HCT116 (cell line): ENCODE measurements around the gene HK3. TPM values are rescaled to one million over a fixed set of nuclear protein-coding genes. Genes with fewer than 3 reads are reported as not detected.
A peak's percentile ranks its signal among the peaks of the same experiment; 100 is the strongest.

Experiments used
- ATAC-seq: fragments of 200-7000 bp; cut with Tn5 transposase; 2 replicates; pipeline ENCODE4 v1.9.1; 2020; ENCODE audit warnings: mild to moderate bottlenecking, moderate library complexity
- BruUV-seq: library from RNA; stranded (reverse); fragments of 400-500 nt; replicated peaks from 2 replicates; lab custom pipeline; 2021; lab: Mats Ljungman, UMichigan
- CTCF ChIA-PET: fragments of 300-600 bp; sonication (Branson Sonifier 250); formaldehyde crosslinking; loops from one replicate; lab custom pipeline; 2021; ENCODE audit warnings: antibody characterized with exemption; lab: Charles Lee
- POLR2A ChIA-PET: fragments of 300-600, 350-600 bp; sonication (Branson Sonifier 250); formaldehyde crosslinking; loops from one replicate; lab custom pipeline; 2021; ENCODE audit warnings: antibody characterized with exemption; lab: Charles Lee
- RAD21 ChIA-PET, 2 experiments: fragments of 300-600 bp; sonication (Branson Sonifier 250); formaldehyde crosslinking; loops; one replicate each; lab custom pipeline; 2023; ENCODE audit warnings: low total read pairs in 2 of 2; ENCODE audit not compliant: uncharacterized antibody in 2 of 2, unreplicated experiment in 2 of 2, low non-redundant PET in 1 of 2; lab: Charles Lee
- DNase-seq: peaks from one replicate; pipeline ENCODE4 v3.0.0-alpha.2; 2010; ENCODE audit warnings: low read depth, low spot score
- H2AFZ ChIP-seq: fragments of 200-600 bp; shearing (Covaris generic), sonication (generic); 2 replicates; pipeline ENCODE4 v1.6.1; 2017; ENCODE audit warnings: low read depth, mixed run types, mixed read lengths, antibody characterized with exemption, low read length; ENCODE audit not compliant: poor library complexity, severe bottlenecking
- H3K27ac ChIP-seq: 2 replicates; pipeline ENCODE4 v1.5.1; 2012; ENCODE audit warnings: low read depth, low read length
- H3K27me3 ChIP-seq: fragments of 200-600 bp; sonication (generic); 2 replicates; pipeline ENCODE4 v1.6.1; 2016; ENCODE audit warnings: mixed run types, low read length, mixed read lengths; ENCODE audit not compliant: insufficient read depth
- H3K36me3 ChIP-seq, 2 experiments: fragments of 200-500 bp in 1 of 2; fragments of 200-600 bp in 1 of 2; sonication (Bioruptor generic) in 1 of 2; sonication (generic) in 1 of 2; 2 replicates each; pipeline versions ENCODE4 v1.5.1 to v1.6.1; 2014 to 2016; ENCODE audit warnings: low read length in 2 of 2, inconsistent platforms in 1 of 2, mixed read lengths in 1 of 2, mixed run types in 1 of 2; ENCODE audit not compliant: insufficient read depth in 2 of 2, control insufficient read depth in 1 of 2
- H3K4me1 ChIP-seq, 2 experiments: fragments of 200-600 bp in 1 of 2; sonication (generic) in 1 of 2; 2 replicates each; pipeline versions ENCODE4 v1.5.1 to v1.6.1; 2012 to 2017; ENCODE audit warnings: low read length in 2 of 2, inconsistent platforms in 1 of 2, mild to moderate bottlenecking in 1 of 2, mixed read lengths in 1 of 2, mixed run types in 1 of 2, moderate library complexity in 1 of 2; ENCODE audit not compliant: insufficient read depth in 2 of 2, control insufficient read depth in 1 of 2
- H3K4me2 ChIP-seq: fragments of 200-600 bp; sonication (generic); 2 replicates; pipeline ENCODE4 v1.6.1; 2017; ENCODE audit warnings: mixed run types, low read length, mixed read lengths
- H3K4me3 ChIP-seq, 2 experiments: fragments of 200-600 bp in 1 of 2; sonication (generic) in 1 of 2; replicated peaks in 1 of 2; 2 replicates each; pipeline ENCODE4 v1.5.1; 2011 to 2016; ENCODE audit warnings: low read length in 2 of 2, control low read depth in 1 of 2, low read depth in 1 of 2, mild to moderate bottlenecking in 1 of 2, mixed read lengths in 1 of 2, mixed run types in 1 of 2
- H3K79me2 ChIP-seq: fragments of 200-600 bp; sonication (generic); 2 replicates; pipeline ENCODE4 v1.6.1; 2017; ENCODE audit warnings: mild to moderate bottlenecking, mixed run types, low read length, moderate library complexity, mixed read lengths; ENCODE audit not compliant: insufficient read depth
- H3K9ac ChIP-seq: fragments of 200-600 bp; sonication (generic); 2 replicates; pipeline ENCODE4 v1.6.1; 2016; ENCODE audit warnings: low read length, mixed read lengths
- H3K9me2 ChIP-seq: fragments of 200-600 bp; sonication (generic), shearing (Covaris generic); 2 replicates; pipeline ENCODE4 v1.6.1; 2017; ENCODE audit warnings: mixed run types, mild to moderate bottlenecking, moderate library complexity; ENCODE audit not compliant: insufficient read depth
- H3K9me3 ChIP-seq, 2 experiments: fragments of 200-500 bp in 1 of 2; fragments of 200-600 bp in 1 of 2; sonication (Bioruptor generic) in 1 of 2; sonication (generic) in 1 of 2; 2 replicates each; pipeline ENCODE4 v1.6.1; 2014 to 2017; ENCODE audit warnings: low read length in 2 of 2, mixed read lengths in 2 of 2, inconsistent platforms in 1 of 2, low read depth in 1 of 2, mild to moderate bottlenecking in 1 of 2, mixed run types in 1 of 2, moderate library complexity in 1 of 2; ENCODE audit not compliant: control insufficient read depth in 1 of 2, insufficient read depth in 1 of 2
- H4K20me1 ChIP-seq: fragments of 200-600 bp; sonication (generic), shearing (Covaris generic); 2 replicates; pipeline ENCODE4 v1.6.1; 2017; ENCODE audit warnings: mixed run types, mild to moderate bottlenecking, moderate library complexity; ENCODE audit not compliant: insufficient read depth
- ELF1 ChIP-seq: IDR thresholded peaks from 2 replicates; pipeline ENCODE4 v1.6.1; 2012; ENCODE audit warnings: low read depth, borderline replicate concordance
- EZH2 ChIP-seq: fragments of 200-600 bp; sonication (generic); IDR thresholded peaks from 2 replicates; pipeline ENCODE4 v1.6.1; 2017; ENCODE audit warnings: antibody characterized with exemption, mixed run types
- EZH2phosphoT487 ChIP-seq: fragments of 200-600 bp; IDR thresholded peaks from 2 replicates; pipeline ENCODE4 v1.6.1; 2018; ENCODE audit warnings: antibody characterized with exemption, borderline replicate concordance
- JUND ChIP-seq: IDR thresholded peaks from 2 replicates; pipeline ENCODE4 v1.6.1; 2012
- POLR2A ChIP-seq: IDR thresholded peaks from 2 replicates; pipeline ENCODE4 v1.7.0; 2011; ENCODE audit warnings: borderline replicate concordance; ENCODE audit not compliant: insufficient read depth, insufficient read length; ENCODE audit errors: extremely low read depth
- POLR2AphosphoS5 ChIP-seq: IDR thresholded peaks from 2 replicates; pipeline ENCODE4 v1.6.1; 2011; ENCODE audit warnings: mild to moderate bottlenecking, low read depth, low read length, moderate library complexity
- RAD21 ChIP-seq: IDR thresholded peaks from 2 replicates; pipeline ENCODE4 v1.6.1; 2012; ENCODE audit warnings: low read depth, mild to moderate bottlenecking
- SP1 ChIP-seq: IDR thresholded peaks from 2 replicates; pipeline ENCODE4 v1.6.1; 2012; ENCODE audit warnings: low read depth
- SRF ChIP-seq: IDR thresholded peaks from 2 replicates; pipeline ENCODE4 v1.6.1; 2012; ENCODE audit warnings: low read depth
- TCF7L2 ChIP-seq: IDR thresholded peaks from 2 replicates; pipeline ENCODE4 v1.7.0; 2011; ENCODE audit warnings: borderline replicate concordance, inconsistent platforms; ENCODE audit not compliant: insufficient read depth, insufficient read length; ENCODE audit errors: extremely low read depth
- YY1 ChIP-seq: IDR thresholded peaks from 2 replicates; pipeline ENCODE4 v1.6.1; 2011; ENCODE audit warnings: low read length, low read depth, moderate library complexity, mild to moderate bottlenecking; ENCODE audit not compliant: insufficient replicate concordance; ENCODE audit errors: extremely low read depth
- ZFX ChIP-seq: fragments of 450-650 bp; IDR thresholded peaks from 2 replicates; pipeline ENCODE4 v1.6.1; 2017
- intact Hi-C: fragments of 100-400 bp; cut with micrococcal nuclease; formaldehyde crosslinking; loops from 2 replicates; pipeline ENCODE4 v1.10.0; 2022
- total RNA-seq: library from RNA; stranded (reverse); gene quantifications from one replicate; pipeline ENCODE4 v1.2.1, GENCODE V29; 2021; ENCODE audit not compliant: unreplicated experiment
- TF ChIP-seq, protein P1 (sequence below): IDR thresholded peaks from 2 replicates; pipeline ENCODE4 v1.6.1; 2012

The HK3 gene
- total RNA-seq, 1 experiment from 2014 or later, result 0.30 TPM

DNA sequence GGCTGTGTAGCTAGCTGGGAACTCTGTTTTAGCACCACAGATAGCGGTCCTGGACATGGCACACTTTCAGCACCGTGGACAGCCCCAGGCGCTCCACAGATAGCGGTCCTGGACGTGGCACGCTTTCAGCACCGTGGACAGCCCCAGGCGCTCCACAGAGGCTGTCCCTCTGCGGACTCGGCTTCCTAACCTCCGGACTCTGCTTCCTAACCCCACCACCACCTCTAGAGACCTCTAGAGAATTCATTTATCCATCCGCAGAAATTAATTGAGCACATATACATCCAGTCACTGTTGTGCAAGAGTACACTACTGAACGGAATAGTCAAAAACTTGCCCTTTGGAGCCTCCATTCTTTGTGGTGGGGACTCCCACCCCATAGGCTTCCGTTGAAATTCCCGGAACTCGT is 61.4 kb downstream of the HK3 start (continued):
- peak; percentile 53 for TF ChIP-seq YY1
- peak; percentile 72 for TF ChIP-seq POLR2AphosphoS5
- no peak for TF ChIP-seq EZH2phosphoT487
- TF ChIP-seq, protein P1, sequence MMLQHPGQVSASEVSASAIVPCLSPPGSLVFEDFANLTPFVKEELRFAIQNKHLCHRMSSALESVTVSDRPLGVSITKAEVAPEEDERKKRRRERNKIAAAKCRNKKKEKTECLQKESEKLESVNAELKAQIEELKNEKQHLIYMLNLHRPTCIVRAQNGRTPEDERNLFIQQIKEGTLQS, result no peak
- no peak for TF ChIP-seq EZH2
- no peak for TF ChIP-seq JUND
- TF ChIP-seq SRF, result no peak
- no peak for TF ChIP-seq SP1
- TF ChIP-seq TCF7L2, result peak; percentile 27
- no peak for TF ChIP-seq ZFX
- TF ChIP-seq, all 23 proteins: peak for 6

DNA sequence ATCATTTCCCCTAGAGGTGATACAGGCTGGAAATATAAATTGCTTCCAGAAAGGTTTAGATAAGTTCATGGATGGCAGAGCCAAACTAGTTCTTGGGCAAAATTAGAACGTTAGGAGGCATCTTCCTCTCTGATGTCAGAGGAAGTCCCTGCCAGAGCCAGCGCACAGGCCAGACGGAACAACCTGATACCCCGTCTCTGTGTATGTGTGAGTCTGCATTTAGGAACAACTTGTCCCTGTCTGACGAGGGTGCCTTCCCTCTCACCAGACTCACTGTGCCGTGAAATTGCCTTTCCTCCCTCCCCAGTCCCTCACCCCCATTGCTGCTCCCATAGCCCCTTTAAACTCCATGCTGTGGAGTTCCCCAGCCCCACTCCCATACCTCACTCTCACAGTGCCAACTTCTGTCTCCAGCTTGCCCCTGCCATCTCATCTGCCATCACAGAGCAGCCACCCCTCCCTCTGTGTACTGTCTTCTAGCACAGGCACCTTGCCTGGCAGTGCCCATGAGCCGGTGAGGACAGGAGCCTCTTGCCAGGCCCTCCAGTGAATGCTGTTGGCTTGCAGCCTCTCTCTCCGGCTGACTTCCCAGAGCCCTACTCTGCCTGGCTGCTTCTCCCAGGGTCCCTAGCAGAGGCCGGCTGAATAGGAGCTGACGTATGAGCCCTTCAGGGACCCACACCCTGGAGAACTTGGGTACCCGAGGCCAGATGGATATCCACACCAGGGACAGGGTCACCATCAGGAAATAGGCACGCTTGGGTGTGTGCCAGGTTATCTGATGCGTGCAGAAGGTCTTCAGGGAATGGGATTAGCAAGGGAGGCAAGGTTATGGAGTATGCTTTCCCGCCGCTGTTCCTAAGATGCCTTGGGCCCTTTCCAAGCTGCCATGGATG is 62.1 kb downstream of the HK3 start:
- Histone ChIP-seq H3K27ac (no peak overlapping the region), H3K9me2 (no peaks in the 10 kb centered on the region), H3K36me3 (no peaks in the 10 kb centered on the region), H3K4me3 (no peak overlapping the region), H3K4me1 (no peaks in the 10 kb centered on the region), H4K20me1 (no peaks in the 10 kb centered on the region), H3K9ac (no peak overlapping the region), H2AFZ (no peak overlapping the region), H3K9me3 (no peaks in the 10 kb centered on the region), H3K27me3 (no peaks in the 10 kb centered on the region), H3K79me2 (no peaks in the 10 kb centered on the region), H3K4me2 (no peak overlapping the region)
- ChIA-PET CTCF (interaction anchor here (1.1 kb wide), 1 partner anchor 14 kb away, joined by 3 read pairs; no protein-coding TSS in a partner anchor), POLR2A (interaction anchor here (0.5 kb wide), 1 partner anchor 19 kb away, joined by 3 read pairs; no protein-coding TSS in a partner anchor), RAD21 (no interaction called here)
- DNase-seq (no peak), ATAC-seq (peak; percentile 12; the same call in 1 of the 2 replicates)
- intact Hi-C loops, result no loop called here
- TF ChIP-seq RAD21, result no peak
- TF ChIP-seq POLR2A, result no peak
- TF ChIP-seq, protein P1, result no peak
- TF ChIP-seq EZH2phosphoT487, result no peak
- no peak for TF ChIP-seq ELF1
- BruUV-seq, result no TSS peak
